Smooth muscle cell of the pulmonary artery (primary cell): ENCODE results near the gene MRPS5. TPM values are rescaled to one million over a fixed set of nuclear protein-coding genes. Genes with fewer than 3 reads are reported as not detected.

ENCODE experiments used
- total RNA-seq: library from RNA; depleted of rRNA; stranded (reverse); fragments of >200 nt; gene quantifications from 2 replicates; pipeline ENCODE4 v1.2.3, GENCODE V29; 2014

Gene MRPS5
- 32.6 and 39.5 TPM in 2 replicates for total RNA-seq

GRCh38 chr2:95121407-95122196, at the start of gene MRPS5:
MRPS5 (minus strand) TSS chr2:95121808; CDS start chr2:95121791, 17 bp downstream.

DNA sequence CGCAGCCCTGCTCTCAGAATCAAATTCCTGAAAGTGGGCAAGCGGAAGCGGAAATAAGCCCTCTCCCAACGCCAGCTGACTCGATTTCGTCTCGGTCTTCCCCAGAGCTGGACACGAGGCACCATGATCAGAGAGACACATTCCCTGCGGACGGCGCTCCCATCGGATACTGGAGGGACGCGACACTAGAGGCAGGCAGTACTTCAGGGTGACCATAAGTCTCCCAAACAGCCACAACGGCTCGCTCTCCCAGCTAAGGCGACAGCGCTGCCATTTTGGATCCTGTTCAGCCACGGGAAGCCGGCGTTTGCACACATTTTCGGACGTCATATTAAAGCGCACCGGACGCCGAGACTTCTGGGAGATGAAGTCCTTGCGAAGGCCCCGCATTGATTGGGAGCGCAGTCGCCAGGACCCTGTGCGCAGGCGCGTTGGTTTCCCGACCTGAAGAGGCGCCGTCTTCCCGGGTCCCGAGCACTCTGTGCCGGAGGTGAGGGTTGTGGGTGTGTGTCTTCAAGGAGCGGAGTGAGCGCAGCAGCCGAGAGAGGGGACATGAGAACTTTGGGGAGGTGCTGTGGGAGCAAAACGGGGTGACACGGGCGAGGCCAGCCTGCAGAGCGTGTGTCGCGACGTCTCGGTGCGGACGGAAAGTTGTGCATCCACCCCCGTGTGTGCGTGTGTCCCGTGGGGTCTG, 43.9 kb upstream of the MRPS5 start, which contains the start of gene ZNF2:
Gene ZNF2, plus strand, starts transcription at position 439 of the 694 bp plus-strand sequence. CDS start 10,418 bp downstream, outside the sequence.

DNA sequence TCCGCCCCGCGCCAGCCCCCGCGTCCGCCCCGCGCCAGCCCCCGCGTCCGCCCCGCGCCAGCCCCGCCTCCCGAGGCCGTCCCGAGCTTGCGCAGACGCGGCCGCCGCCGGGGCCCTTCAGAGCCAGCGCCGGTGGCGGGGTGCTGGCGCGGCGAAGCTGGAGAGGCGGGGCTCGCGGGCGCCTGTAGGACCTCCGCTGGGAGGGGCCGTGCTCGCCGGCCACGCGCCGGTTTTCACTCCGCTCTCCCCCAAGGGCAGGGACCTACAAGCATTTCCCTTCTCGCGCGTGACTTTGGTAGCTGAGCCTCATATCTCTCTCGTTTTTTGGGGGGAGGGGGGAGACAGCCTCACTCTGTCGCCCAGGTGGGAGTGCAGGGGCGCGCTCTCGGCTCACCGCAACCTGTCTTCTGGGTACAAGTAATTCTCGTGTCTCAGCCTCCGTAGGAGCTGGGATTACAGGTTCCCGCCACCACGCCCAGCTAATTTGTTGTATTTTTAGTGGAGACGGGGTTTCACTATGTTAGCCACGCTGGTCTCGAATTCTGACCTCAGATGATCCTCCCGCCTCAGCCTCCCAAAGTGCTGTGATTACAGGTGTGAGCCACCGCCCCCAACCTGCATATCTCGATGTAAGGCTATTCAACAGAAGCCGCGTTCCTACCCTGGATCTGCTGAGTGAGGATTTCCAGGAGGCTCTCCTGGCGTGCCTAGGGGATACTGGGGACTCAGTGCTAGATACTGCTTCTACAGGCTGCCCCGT, 38.3 kb upstream of the MRPS5 start, which contains the start of gene ZNF514:
Gene ZNF514, minus strand, starts transcription at position 159 of the 760 bp plus-strand sequence. CDS start 6,595 bp downstream, outside the sequence.

Other genes with a start within 250 kb of the MRPS5 start
- not detected in 2 replicates for gene MAL, start 96.1 kb downstream of the MRPS5 start, total RNA-seq
- 11.5 and 14.3 TPM in 2 replicates for gene ZNF514, start 38.0 kb upstream of the MRPS5 start, total RNA-seq
- 10.6 and 11.1 TPM in 2 replicates for gene ZNF2, start 44.0 kb upstream of the MRPS5 start, total RNA-seq
- gene ZNF892, start 85.7 kb upstream of the MRPS5 start, total RNA-seq: 5.2 and 5.5 TPM in 2 replicates
- gene PROM2, start 152.6 kb upstream of the MRPS5 start, total RNA-seq: 0.20 and 0.56 TPM in 2 replicates
- 0.65 and 2.0 TPM in 2 replicates for gene KCNIP3, start 175.5 kb upstream of the MRPS5 start, total RNA-seq